K562 (cell line): Measurements from ENCODE around the gene FAM53A. TPM values are rescaled to one million over a fixed set of nuclear protein-coding genes. Genes with fewer than 3 reads are reported as not detected.

Experiments
- ASH1L ChIP-seq: fragments of 450-650 bp; IDR thresholded peaks from 2 replicates; pipeline ENCODE4 v1.6.1; 2018; ENCODE audit warnings: borderline replicate concordance, mild to moderate bottlenecking, low read depth; ENCODE audit not compliant: partially characterized antibody
- CBFB ChIP-seq: sonication (generic); formaldehyde crosslinking; IDR thresholded peaks from 2 replicates; pipeline ENCODE4 v1.4.0; 2020; ENCODE audit warnings: mild to moderate bottlenecking, missing genetic modification reagents
- CHD2 ChIP-seq: IDR thresholded peaks from 2 replicates; pipeline ENCODE4 v1.6.1; 2011; ENCODE audit warnings: low read depth, low read length
- CREB3 ChIP-seq: fragments of 450-650 bp; conservative IDR thresholded peaks from 2 replicates; pipeline ENCODE4 v1.6.1; 2016; ENCODE audit warnings: missing genetic modification characterization, low read depth, mild to moderate bottlenecking, missing compliant biosample characterization, moderate library complexity
- E2F6 ChIP-seq, 2 experiments: IDR thresholded peaks; 2 replicates each; pipeline ENCODE4 v1.6.1; 2011; ENCODE audit warnings: borderline replicate concordance in 1 of 2, control low read depth in 1 of 2, low read depth in 1 of 2, low read length in 1 of 2, mild to moderate bottlenecking in 1 of 2, mixed read lengths in 1 of 2, moderate library complexity in 1 of 2; ENCODE audit not compliant: insufficient read depth in 1 of 2, insufficient read length in 1 of 2, poor library complexity in 1 of 2, severe bottlenecking in 1 of 2; ENCODE audit errors: extremely low read depth in 1 of 2
- ELF2 ChIP-seq: fragments of 250-450 bp; sonication (Bioruptor Pico); IDR thresholded peaks from 2 replicates; pipeline ENCODE4 v1.5.0; 2021; ENCODE audit warnings: mild to moderate bottlenecking
- FOXJ2 ChIP-seq: fragments of 200-800 bp; sonication (Bioruptor generic); IDR thresholded peaks from 2 replicates; pipeline ENCODE4 v1.6.1; 2016; ENCODE audit warnings: missing genetic modification characterization, missing compliant biosample characterization
- FOXK1 ChIP-seq: sonication (generic); formaldehyde crosslinking; IDR thresholded peaks from 2 replicates; pipeline ENCODE4 v1.8.0; 2022; ENCODE audit warnings: missing genetic modification reagents, mild to moderate bottlenecking, borderline replicate concordance
- HOMEZ ChIP-seq: fragments of 250-450 bp; sonication (Bioruptor Pico); IDR thresholded peaks from 2 replicates; pipeline ENCODE4 v1.4.0; 2020; ENCODE audit warnings: mild to moderate bottlenecking, moderate library complexity
- ILF3 ChIP-seq: fragments of 450-650 bp; IDR thresholded peaks from 2 replicates; pipeline ENCODE4 v1.6.1; 2018; ENCODE audit warnings: antibody characterized with exemption, mild to moderate bottlenecking, moderate library complexity, borderline replicate concordance
- KAT2B ChIP-seq: IDR thresholded peaks from one replicate; pipeline ENCODE4 v1.6.1; 2012; ENCODE audit warnings: low read depth, mild to moderate bottlenecking, control low read depth, inconsistent platforms, low read length, moderate library complexity
- KDM5B ChIP-seq: fragments of 200-600 bp; sonication (generic); IDR thresholded peaks from 2 replicates; pipeline ENCODE4 v1.6.1; 2012; ENCODE audit warnings: low read depth, mild to moderate bottlenecking, moderate library complexity, low read length, control low read depth, inconsistent platforms; ENCODE audit not compliant: insufficient replicate concordance
- RBBP5 ChIP-seq: fragments of 200-600 bp; sonication (generic); IDR thresholded peaks from 2 replicates; pipeline ENCODE4 v1.6.1; 2012; ENCODE audit warnings: borderline replicate concordance, mild to moderate bottlenecking, low read length, control low read depth, inconsistent platforms; ENCODE audit not compliant: insufficient read depth, poor library complexity, severe bottlenecking
- SUPT5H ChIP-seq: fragments of 450-650 bp; IDR thresholded peaks from 2 replicates; pipeline ENCODE4 v1.6.1; 2016
- TEAD2 ChIP-seq: fragments of 450-650 bp; IDR thresholded peaks from 2 replicates; pipeline ENCODE4 v1.6.1; 2016; ENCODE audit warnings: missing genetic modification characterization, control low read depth, missing compliant biosample characterization
- XRCC5 ChIP-seq: fragments of 200-400 bp; formaldehyde crosslinking; IDR thresholded peaks from 2 replicates; pipeline ENCODE4 v1.6.1; 2017; ENCODE audit warnings: low read depth, mild to moderate bottlenecking, low read length
- ZBTB7A ChIP-seq: IDR thresholded peaks from 2 replicates; pipeline ENCODE4 v1.6.1; 2011; ENCODE audit warnings: low read depth, mild to moderate bottlenecking, low read length, moderate library complexity, borderline replicate concordance; ENCODE audit not compliant: control insufficient read depth
- ZFPM2 ChIP-seq: fragments of 250-450 bp; sonication (Bioruptor Pico); IDR thresholded peaks from 2 replicates; pipeline ENCODE4 v1.5.1; 2022; ENCODE audit warnings: mild to moderate bottlenecking
- ZNF12 ChIP-seq: sonication (generic); formaldehyde crosslinking; IDR thresholded peaks from 2 replicates; pipeline ENCODE4 v1.4.0; 2020; ENCODE audit warnings: mild to moderate bottlenecking, missing genetic modification reagents
- ZNF655 ChIP-seq: fragments of 250-450 bp; sonication (Bioruptor Pico); IDR thresholded peaks from 2 replicates; pipeline ENCODE4 v1.5.0; 2021
- ZNF76 ChIP-seq: fragments of 250-450 bp; sonication (Bioruptor Pico); IDR thresholded peaks from 2 replicates; pipeline ENCODE4 v1.4.0; 2020; ENCODE audit warnings: mild to moderate bottlenecking, moderate library complexity, borderline replicate concordance
- ZNF766 ChIP-seq: fragments of 200-800 bp; sonication (Bioruptor generic); conservative IDR thresholded peaks from 2 replicates; pipeline ENCODE4 v1.6.1; 2016; ENCODE audit warnings: missing genetic modification characterization, missing compliant biosample characterization
- polyA plus RNA-seq, 8 experiments: library from polyadenylated mRNA; depleted of rRNA in 4 of 8; stranded (reverse) in 5 of 8; unstranded in 3 of 8; fragments of >200 nt; fragmentation: Nextera tagmentation in 2 of 8; fragmentation: Illumina TruSeq in 1 of 8; extraction: Ambion mirVana in 2 of 8; extraction: Trizol in 1 of 8; gene quantifications; 2 replicates each; pipeline versions ENCODE4 v1.2.1 to v1.2.3, GENCODE V29; 2011 to 2014; ENCODE audit warnings: inconsistent platforms in 1 of 8, missing spikeins in 1 of 8
- total RNA-seq, 7 experiments: library from RNA; depleted of rRNA in 6 of 7; stranded (reverse); fragments of >200 nt in 6 of 7; fragmentation: Illumina TruSeq in 2 of 7; extraction: Trizol in 2 of 7; gene quantifications; 2 replicates each; pipeline versions ENCODE4 v1.2.1 to v1.2.3, GENCODE V29; 2011 to 2021; ENCODE audit warnings: low replicate concordance in 1 of 7

The FAM53A gene
- total and polyA plus RNA-seq, 9 of the 15 experiments (the other 6 are each of a cell fraction or from before 2014, with no cell fraction given) = 0.53 to 2.7 (median 1.4) TPM; not detected in 2

GRCh38 chr4:1721666-1722550, 37.8 kb upstream of the FAM53A start (continued):
- TF ChIP-seq CREB3 = no peak
- no peak for TF ChIP-seq ILF3
- peak; percentile 60 for TF ChIP-seq KDM5B
- no peak for TF ChIP-seq HOMEZ (CRISPR knock-in tag)
- 0 out of 2 replicates have a peak, but pooled peaks have one; percentile 44 for TF ChIP-seq FOXK1
- no peak for TF ChIP-seq ZNF76 (CRISPR knock-in tag)
- peak; percentile 2; the same call in 1 of the 2 replicates for TF ChIP-seq ZBTB7A
- TF ChIP-seq KAT2B = no peak
- no peak for TF ChIP-seq ZNF12 (CRISPR knock-in tag)
- TF ChIP-seq CHD2 = no peak
- no peak for TF ChIP-seq CBFB (CRISPR knock-in tag)
- no peak for TF ChIP-seq ZFPM2 (CRISPR knock-in tag)
- TF ChIP-seq ZNF655 (CRISPR knock-in tag) = no peak
- TF ChIP-seq ASH1L = no peak
- no peak for TF ChIP-seq SUPT5H
- TF ChIP-seq TEAD2 (tag) = no peak
- TF ChIP-seq ZNF766 = no peak
- TF ChIP-seq FOXJ2 (tag) = no peak
- TF ChIP-seq XRCC5 = no peak
- peak; percentile 34 for TF ChIP-seq RBBP5
- TF ChIP-seq ELF2 = no peak
- peak in 1 of 2 experiments; percentile 1 for TF ChIP-seq E2F6 (IDR thresholded peaks at IDR 0.05; ENCODE audit: borderline replicate concordance in 1 of 2, extremely low read depth in 1 of 2, insufficient read depth in 1 of 2, insufficient read length in 1 of 2, low read depth in 1 of 2, low read length in 1 of 2, poor library complexity in 1 of 2, severe bottlenecking in 1 of 2)
